ENCODE results near the gene CCDC186.
"Not testable (repeated sequence)": the region's sequence is repeated elsewhere in the genome, so short reads cannot be mapped to it uniquely, and the experiment has no call there.

Gene CCDC186

DNA sequence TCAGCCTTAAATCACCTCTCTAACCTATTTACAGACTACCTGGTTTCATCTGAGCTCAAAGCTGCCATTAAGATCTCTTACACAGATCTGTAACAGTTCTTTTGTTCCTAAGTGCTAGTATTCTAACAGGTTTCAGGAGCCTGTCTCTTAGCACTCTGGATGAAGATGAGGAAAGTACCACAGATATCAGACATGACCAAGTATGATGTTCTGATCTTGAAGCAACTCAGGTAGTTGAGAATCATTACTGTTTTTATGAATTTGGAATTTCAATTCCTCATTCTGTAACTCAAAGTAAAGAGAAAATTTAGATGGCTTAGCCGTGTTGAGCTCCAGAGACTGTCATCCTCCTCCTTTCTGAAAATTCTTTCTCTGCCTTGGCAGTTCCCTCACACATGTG lies 30.8 kb downstream of the CCDC186 start:
- no peak for TF ChIP-seq CTCF (IDR thresholded peaks at IDR 0.05; ENCODE audit: low read depth, low read length)
- no peak overlapping the region for H3K4me3 ChIP-seq (ENCODE audit: low read depth, low read length)

- no peak overlapping the region for H3K4me3 ChIP-seq (ENCODE audit: low read depth, low read length)
- TF ChIP-seq CTCF (IDR thresholded peaks at IDR 0.05; ENCODE audit: low read depth, low read length), result no peak
These were observed 32.0 kb downstream of the CCDC186 start for GRCh38 chr10:114142018-114142417.

DNA sequence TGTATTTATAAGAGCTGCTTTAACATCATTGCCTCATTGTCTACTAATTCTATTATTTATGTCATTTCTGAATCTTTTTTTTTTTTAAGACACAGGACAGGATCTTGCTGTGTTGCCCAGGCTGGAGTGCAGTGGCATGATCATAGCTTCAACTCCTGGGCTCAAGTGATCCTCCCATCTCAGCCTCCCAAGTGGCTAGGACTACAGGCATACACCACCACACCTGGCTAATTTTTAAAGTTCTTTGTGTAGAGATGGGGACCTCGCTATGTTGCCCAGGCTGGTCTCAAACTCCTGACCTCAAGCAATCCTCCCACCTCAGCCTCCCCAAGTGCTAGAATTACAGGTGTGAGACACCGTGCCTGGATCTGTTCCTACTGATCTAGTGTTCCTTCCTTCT lies 33.2 kb downstream of the CCDC186 start:
- not testable (repeated sequence) for H3K4me3 ChIP-seq (ENCODE audit: low read depth, low read length)

GRCh38 chr10:114140036-114140435 lies 34.0 kb downstream of the CCDC186 start:
- H3K4me3 ChIP-seq (ENCODE audit: low read depth, low read length), result no peak overlapping the region
- TF ChIP-seq CTCF (IDR thresholded peaks at IDR 0.05; ENCODE audit: low read depth, low read length), result no peak

DNA sequence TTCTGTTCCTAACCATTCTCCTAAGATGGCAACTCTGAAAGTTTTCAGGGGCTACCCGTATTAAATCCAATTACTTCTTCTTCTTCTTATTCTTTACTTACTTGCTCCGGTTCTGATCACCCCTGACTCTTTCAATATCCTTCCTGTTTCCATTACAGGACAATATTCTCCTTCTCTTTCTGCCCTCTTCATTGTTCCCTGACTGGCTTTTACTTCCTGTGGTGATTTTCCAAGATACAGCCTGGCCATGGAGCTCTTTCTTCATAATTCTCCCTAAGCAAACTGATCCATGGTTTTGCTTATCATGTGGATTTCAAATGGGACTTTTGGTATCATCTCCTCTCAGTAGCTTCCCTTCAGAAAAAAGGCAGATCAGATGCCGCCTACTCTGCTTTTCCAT lies 35.4 kb downstream of the CCDC186 start:
- TF ChIP-seq CTCF (IDR thresholded peaks at IDR 0.05; ENCODE audit: low read depth, low read length), result no peak

DNA sequence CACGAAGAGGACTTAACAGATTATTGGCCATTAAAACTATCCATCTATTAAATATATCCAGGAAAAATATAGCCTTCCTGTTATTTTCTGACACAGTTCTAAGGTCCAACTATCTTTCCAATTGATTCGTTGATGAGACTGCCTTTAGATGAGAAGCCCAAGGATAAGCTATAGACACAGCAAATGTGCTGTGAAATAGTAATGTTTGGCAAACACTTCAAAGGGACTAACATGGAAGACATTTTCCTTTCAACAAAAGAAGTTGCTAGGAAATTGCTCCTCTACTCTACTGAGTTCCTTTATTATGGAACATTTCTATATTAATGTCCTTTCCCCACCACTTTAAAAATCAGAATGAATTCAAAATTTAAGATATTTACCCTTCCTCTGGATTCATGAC lies 38.5 kb downstream of the CCDC186 start:
- H3K4me3 ChIP-seq (ENCODE audit: low read depth, low read length), result no peak overlapping the region
- TF ChIP-seq CTCF (IDR thresholded peaks at IDR 0.05; ENCODE audit: low read depth, low read length), result no peak

More for the DNA sequence above, 35.4 kb downstream of the CCDC186 start:
- no peak overlapping the region for H3K4me3 ChIP-seq (ENCODE audit: low read depth, low read length)

DNA sequence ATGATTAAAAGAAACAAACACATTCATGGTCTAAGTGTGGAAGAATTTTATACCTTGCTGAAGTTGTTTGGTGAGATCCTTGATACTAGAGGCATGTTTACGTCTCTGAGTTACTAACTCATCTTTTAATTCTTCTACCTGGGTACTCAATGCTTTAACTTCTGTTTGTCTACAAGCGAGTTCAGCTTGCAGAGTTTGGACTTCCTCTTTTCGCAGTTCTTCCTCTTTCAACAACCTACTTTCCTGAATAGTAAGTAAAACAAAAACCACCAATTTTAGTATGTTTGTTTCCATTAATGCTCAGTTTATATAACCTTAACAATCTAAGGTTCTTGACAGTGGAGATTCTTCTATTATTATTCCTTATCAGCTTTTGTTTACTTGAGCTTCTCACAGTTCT lies 42.9 kb downstream of the CCDC186 start:
- no peak for TF ChIP-seq CTCF (IDR thresholded peaks at IDR 0.05; ENCODE audit: low read depth, low read length)
- no peak overlapping the region for H3K4me3 ChIP-seq (ENCODE audit: low read depth, low read length)

DNA sequence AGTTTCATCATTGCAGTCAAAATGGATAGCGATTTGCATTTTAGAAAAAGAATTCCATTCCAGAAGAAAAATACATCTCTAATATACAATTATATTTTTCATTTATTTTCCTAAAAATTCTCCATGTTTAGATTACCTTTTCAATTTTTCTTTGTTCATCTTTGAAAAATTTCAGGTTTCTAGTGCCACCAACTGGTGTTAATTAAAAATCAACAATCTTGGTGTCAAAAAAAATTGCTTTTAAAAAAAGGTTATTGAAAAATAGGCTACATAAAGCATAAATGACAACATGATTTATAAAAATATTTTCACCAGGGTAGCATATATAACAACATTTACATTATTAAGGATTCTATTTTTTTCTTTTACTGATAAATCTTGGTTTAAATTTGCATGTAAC lies 53.0 kb downstream of the CCDC186 start:
- no peak for TF ChIP-seq CTCF (IDR thresholded peaks at IDR 0.05; ENCODE audit: low read depth, low read length)
- no peak overlapping the region for H3K4me3 ChIP-seq (ENCODE audit: low read depth, low read length)

Measured in WI38 (cell line).